Omental fat pad (tissue), 4 donors: ENCODE measurements around the gene ACTBL2. TPM values are rescaled to one million over a fixed set of nuclear protein-coding genes. Genes with fewer than 3 reads are reported as not detected.

ENCODE experiments used
- ATAC-seq: fragments of 150-250 bp; one replicate; pipeline ENCODE4 v1.9.1; 2016; ENCODE audit warnings: mild to moderate bottlenecking, moderate library complexity; ENCODE audit not compliant: low FRiP score
- DNase-seq: peaks from one replicate; pipeline ENCODE4 v3.0.0-alpha.2; 2019; ENCODE audit warnings: low spot score
- CTCF ChIP-seq, 3 donors: fragments of 450-650 bp; IDR thresholded peaks; one replicate each; pipeline ENCODE4 v1.5.1; 2016 to 2017; ENCODE audit warnings: antibody characterized with exemption in 3 of 3, mild to moderate bottlenecking in 3 of 3, moderate library complexity in 2 of 3
- total RNA-seq, 4 donors: library from RNA; depleted of rRNA; stranded (reverse); fragments of >200 nt; gene quantifications; one replicate each; pipeline ENCODE4 v1.1.0, GENCODE V29; 2016

The ACTBL2 gene
- total RNA-seq, 4 donors from 2014 or later = 0.12 to 0.19 TPM; not detected in 2

DNA sequence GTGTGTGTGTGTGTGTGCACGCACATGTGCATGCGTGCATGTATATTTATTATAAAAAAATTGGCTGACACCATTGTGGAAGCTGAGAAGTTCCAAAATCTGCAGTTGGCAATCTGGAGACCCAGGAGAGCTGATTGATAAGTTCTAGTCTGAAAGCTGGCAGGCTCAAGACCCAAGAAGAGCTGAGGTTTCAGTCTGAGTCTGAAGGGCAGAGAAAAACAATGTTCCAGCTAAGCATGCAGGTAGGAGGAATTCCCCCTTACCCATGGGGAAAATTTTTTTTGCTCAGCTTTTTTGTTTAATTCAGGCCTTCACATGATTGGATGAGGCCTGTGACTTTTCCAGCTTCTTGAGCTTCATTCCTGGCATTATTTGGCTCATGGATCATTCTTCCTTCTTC is 31.2 kb upstream of the ACTBL2 start:
- ATAC-seq (no peak), DNase-seq (no peak)
- TF ChIP-seq CTCF (IDR thresholded peaks at IDR 0.05) = no peak

- DNase-seq (no peak), ATAC-seq (no peak)
- no peak for TF ChIP-seq CTCF (IDR thresholded peaks at IDR 0.05)
These were observed 28.7 kb upstream of the ACTBL2 start for GRCh38 chr5:57511321-57511720.

DNA sequence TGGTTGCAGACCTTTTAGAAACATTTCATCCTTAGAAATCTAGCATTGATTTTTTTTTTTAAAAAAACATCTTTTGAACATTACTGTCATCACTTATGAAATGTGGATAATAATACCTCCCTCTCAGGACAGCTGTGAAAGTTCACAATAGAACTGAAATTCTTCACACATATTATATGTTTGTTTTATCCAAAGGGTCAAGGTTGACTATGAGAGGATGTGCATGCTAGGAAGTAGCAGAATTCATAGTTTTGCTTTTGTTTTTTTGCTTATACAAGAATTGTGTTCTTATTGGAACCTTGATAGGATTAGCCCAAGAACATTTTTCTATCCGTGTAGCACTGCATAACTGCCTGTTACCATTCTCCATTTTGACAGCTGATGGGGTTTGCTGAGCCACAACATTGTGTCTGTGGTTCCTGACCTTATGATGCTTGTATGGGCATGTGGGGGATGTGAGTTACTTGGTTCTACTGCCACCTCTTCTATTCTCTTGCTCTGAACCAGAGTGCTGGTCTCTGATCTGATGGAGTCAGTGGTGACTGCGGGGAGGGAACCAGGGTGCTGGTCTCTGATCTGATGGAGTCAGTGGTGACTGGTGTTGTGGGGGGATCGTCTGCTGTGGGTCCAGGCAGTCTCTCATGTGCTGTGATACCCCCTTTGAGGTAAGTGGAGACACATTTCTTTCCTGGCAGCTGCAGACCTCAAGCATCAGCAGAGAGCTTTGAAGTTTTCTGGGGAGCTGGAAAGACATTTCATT is 27.1 kb upstream of the ACTBL2 start:
- DNase-seq (no peak), ATAC-seq (no peak)
- no peak for TF ChIP-seq CTCF (IDR thresholded peaks at IDR 0.05)

DNA sequence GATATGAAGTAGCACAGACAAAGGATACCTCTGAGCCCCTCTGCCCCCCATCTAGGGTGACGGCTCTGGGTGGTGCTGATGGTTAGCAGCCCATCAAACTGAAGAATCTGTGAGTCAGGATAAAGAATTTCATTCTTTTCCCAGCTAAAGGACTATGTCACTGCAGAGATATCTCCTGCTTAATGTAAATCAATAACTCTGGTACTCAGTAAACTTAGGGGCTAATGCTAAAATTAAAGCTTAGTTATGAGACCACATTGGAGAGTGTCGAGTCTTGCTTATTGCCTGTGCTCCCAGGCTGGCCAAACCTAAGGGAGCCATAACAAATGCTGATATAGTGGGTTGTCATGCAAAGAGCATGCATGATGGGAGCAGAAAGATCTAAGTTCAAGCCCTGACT is 25.6 kb upstream of the ACTBL2 start:
- ATAC-seq = no peak

GRCh38 chr5:57505272-57506200 is 22.9 kb upstream of the ACTBL2 start:
- DNase-seq (no peak), ATAC-seq (no peak)
- TF ChIP-seq CTCF (IDR thresholded peaks at IDR 0.05) = no peak

More for the DNA sequence above, 25.6 kb upstream of the ACTBL2 start:
- no peak for TF ChIP-seq CTCF (IDR thresholded peaks at IDR 0.05)
- no peak for DNase-seq

DNA sequence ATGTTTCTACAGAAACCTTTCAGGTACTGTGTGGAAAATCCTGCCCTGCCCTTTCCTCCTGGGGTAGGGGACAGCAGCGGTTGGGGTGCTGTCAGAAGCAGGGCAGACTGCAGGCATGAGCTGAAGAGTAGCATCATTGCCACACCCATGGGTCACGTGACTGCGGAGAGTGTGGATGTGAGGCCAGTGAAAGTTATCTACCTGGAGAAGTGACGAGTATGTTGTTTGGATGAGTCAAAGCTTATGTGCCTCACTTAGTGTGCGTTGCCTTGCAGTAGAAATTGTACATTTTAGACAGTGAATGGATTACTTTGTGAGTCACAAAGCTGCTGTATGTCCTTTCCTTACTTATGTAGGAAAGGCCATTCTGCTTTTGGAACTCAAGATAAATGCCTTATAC is 21.7 kb upstream of the ACTBL2 start:
- DNase-seq = no peak
- ATAC-seq = no peak
- no peak for TF ChIP-seq CTCF (IDR thresholded peaks at IDR 0.05)
